ENCODE data around the gene STEAP3. TPM values are rescaled to one million over a fixed set of nuclear protein-coding genes. Genes with fewer than 3 reads are reported as not detected.

The STEAP3 gene
- total RNA-seq, 4 donors from 2014 or later = 10.1 to 21.7 (median 10.6) TPM

DNA sequence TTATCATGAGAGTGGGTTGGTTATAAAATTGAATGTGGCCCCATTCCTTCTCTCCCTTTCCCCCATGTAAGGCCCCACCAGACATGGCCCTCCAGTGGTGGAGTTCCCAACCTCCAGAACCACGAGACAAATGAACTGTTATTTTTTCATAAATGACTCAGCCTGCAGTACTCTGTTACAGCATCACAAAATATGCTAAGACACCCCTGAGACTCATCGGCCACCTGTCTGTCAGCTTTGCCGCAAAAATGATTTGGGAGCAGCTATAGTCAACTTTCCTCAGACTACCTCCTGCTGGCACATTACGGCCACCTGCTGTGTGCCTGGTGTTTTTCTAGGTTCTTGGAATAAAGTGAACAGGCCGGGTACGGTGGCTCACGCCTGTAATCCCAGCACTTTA lies 43.6 kb upstream of the STEAP3 start:
- in situ Hi-C loops (cut with MboI; ENCODE audit: low sequenced_read_pairs in 4 of 4) (no loop called here), intact Hi-C loops (cut with DNase I; ENCODE audit: low total_unique reads) (no loop called here)
- no peaks in the 10 kb centered on the region for H3K36me3 ChIP-seq
- H3K27ac ChIP-seq = no peak overlapping the region
- no peaks in the 10 kb centered on the region for H3K9me3 ChIP-seq
- TF ChIP-seq POLR2A (IDR thresholded peaks at IDR 0.05) = no peak
- TF ChIP-seq, protein P1, sequence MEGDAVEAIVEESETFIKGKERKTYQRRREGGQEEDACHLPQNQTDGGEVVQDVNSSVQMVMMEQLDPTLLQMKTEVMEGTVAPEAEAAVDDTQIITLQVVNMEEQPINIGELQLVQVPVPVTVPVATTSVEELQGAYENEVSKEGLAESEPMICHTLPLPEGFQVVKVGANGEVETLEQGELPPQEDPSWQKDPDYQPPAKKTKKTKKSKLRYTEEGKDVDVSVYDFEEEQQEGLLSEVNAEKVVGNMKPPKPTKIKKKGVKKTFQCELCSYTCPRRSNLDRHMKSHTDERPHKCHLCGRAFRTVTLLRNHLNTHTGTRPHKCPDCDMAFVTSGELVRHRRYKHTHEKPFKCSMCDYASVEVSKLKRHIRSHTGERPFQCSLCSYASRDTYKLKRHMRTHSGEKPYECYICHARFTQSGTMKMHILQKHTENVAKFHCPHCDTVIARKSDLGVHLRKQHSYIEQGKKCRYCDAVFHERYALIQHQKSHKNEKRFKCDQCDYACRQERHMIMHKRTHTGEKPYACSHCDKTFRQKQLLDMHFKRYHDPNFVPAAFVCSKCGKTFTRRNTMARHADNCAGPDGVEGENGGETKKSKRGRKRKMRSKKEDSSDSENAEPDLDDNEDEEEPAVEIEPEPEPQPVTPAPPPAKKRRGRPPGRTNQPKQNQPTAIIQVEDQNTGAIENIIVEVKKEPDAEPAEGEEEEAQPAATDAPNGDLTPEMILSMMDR (IDR thresholded peaks at IDR 0.05 in 4 of 5, conservative IDR thresholded peaks at IDR 0.05 in 1 of 5) = no peak
- no peak for DNase-seq
- no peaks in the 10 kb centered on the region for H3K4me1 ChIP-seq
- ATAC-seq = no peak
- H3K4me3 ChIP-seq = no peak overlapping the region
- H3K27me3 ChIP-seq = no peaks in the 10 kb centered on the region

DNA sequence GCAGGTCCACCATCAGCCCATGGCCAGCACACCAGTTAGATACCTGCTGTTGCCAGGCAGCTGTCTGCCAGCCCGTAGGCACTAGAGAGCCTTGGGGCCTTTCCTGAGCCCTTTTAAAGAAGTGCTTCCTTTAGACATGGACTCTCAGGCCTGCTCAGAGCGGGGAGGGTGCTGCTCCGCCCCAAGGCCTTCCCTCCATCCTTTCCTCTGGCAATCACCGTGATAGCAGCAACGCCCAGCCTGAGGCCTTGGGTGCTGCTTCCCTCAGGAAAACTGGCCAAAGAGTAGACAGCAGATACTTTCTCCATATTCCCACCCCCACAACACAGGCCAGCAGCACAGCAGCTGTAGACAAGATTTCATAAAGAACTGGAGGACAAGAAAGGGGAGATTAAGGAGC lies 42.7 kb upstream of the STEAP3 start:
- no peak for DNase-seq
- H3K9me3 ChIP-seq = no peaks in the 10 kb centered on the region
- H3K27me3 ChIP-seq = no peaks in the 10 kb centered on the region
- H3K36me3 ChIP-seq = no peaks in the 10 kb centered on the region
- H3K4me3 ChIP-seq = no peak overlapping the region
- H3K4me1 ChIP-seq = no peaks in the 10 kb centered on the region
- intact Hi-C loops (cut with DNase I; ENCODE audit: low total_unique reads) = no loop called here
- in situ Hi-C loops (cut with MboI; ENCODE audit: low sequenced_read_pairs in 4 of 4) = no loop called here
- TF ChIP-seq, protein P1 (IDR thresholded peaks at IDR 0.05 in 4 of 5, conservative IDR thresholded peaks at IDR 0.05 in 1 of 5) = no peak
- TF ChIP-seq POLR2A (IDR thresholded peaks at IDR 0.05) = no peak
- ATAC-seq = no peak
- H3K27ac ChIP-seq = no peak overlapping the region

DNA sequence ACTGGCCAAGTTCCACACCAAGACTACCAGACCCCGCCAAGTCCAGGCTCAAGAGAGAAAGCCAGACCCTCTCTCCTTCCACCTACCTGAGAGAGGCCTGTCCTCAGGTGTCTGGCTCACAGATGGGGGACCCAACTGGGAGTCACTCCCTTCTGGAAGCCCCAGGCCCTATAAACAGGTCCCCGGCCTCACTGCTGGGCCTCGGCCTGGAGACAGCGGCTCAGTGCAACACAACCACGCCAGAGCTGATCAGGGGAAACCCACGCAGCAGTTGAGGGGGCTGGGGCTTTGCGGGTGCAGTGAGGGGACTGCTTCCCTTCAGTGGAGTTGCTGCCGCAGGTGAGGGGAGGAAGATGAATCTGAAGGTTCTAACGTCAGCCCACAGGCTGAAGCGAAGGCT lies 42.2 kb upstream of the STEAP3 start:
- no peaks in the 10 kb centered on the region for H3K9me3 ChIP-seq
- no peak overlapping the region for H3K27ac ChIP-seq
- intact Hi-C loops (cut with DNase I; ENCODE audit: low total_unique reads) (no loop called here), in situ Hi-C loops (cut with MboI; ENCODE audit: low sequenced_read_pairs in 4 of 4) (no loop called here)
- TF ChIP-seq, protein P1 (IDR thresholded peaks at IDR 0.05 in 4 of 5, conservative IDR thresholded peaks at IDR 0.05 in 1 of 5) = no peak
- no peak for TF ChIP-seq POLR2A (IDR thresholded peaks at IDR 0.05)
- H3K4me1 ChIP-seq = no peaks in the 10 kb centered on the region
- H3K27me3 ChIP-seq = no peaks in the 10 kb centered on the region
- H3K36me3 ChIP-seq = no peaks in the 10 kb centered on the region
- DNase-seq (no peak), ATAC-seq (no peak)
- no peak overlapping the region for H3K4me3 ChIP-seq

GRCh38 chr2:119181791-119182445 lies 41.7 kb upstream of the STEAP3 start:
- H3K27ac ChIP-seq = no peak overlapping the region
- H3K36me3 ChIP-seq = no peaks in the 10 kb centered on the region
- no peak overlapping the region for H3K4me3 ChIP-seq
- intact Hi-C loops (cut with DNase I; ENCODE audit: low total_unique reads) = no loop called here
- no peak for ATAC-seq
- H3K27me3 ChIP-seq = no peaks in the 10 kb centered on the region
- TF ChIP-seq, protein P1 (IDR thresholded peaks at IDR 0.05 in 4 of 5, conservative IDR thresholded peaks at IDR 0.05 in 1 of 5) = no peak
- no peak for TF ChIP-seq POLR2A (IDR thresholded peaks at IDR 0.05)
- in situ Hi-C loops (cut with MboI; ENCODE audit: low sequenced_read_pairs in 4 of 4) = no loop called here
- no peak for DNase-seq
- no peaks in the 10 kb centered on the region for H3K4me1 ChIP-seq
- no peaks in the 10 kb centered on the region for H3K9me3 ChIP-seq

DNA sequence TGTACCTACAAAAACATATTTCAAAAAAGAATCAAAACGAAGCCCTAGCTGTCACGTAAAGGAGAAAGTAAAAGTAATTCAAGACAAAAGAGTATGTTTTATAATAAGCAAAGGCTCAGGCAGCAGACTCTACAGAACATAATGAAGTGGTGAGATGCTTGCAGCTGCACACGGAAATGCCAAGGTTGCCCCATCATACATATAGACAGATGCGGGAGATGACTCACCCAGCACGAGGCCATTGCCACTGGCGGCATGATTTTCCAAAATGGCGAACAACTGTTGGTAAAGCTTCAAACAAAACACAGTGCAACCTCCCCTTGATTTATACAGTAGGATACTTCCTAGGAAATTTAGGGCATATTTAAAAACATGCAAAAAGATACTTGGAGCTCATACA lies 39.1 kb upstream of the STEAP3 start:
- Histone ChIP-seq H3K36me3 (no peaks in the 10 kb centered on the region), H3K4me3 (no peak overlapping the region), H3K9me3 (no peaks in the 10 kb centered on the region), H3K27me3 (no peaks in the 10 kb centered on the region), H3K4me1 (no peaks in the 10 kb centered on the region), H3K27ac (no peak overlapping the region)
- no peak for TF ChIP-seq POLR2A (IDR thresholded peaks at IDR 0.05)
- TF ChIP-seq, protein P1 (IDR thresholded peaks at IDR 0.05 in 4 of 5, conservative IDR thresholded peaks at IDR 0.05 in 1 of 5) = no peak
- intact Hi-C loops (cut with DNase I; ENCODE audit: low total_unique reads) (no loop called here), in situ Hi-C loops (cut with MboI; ENCODE audit: low sequenced_read_pairs in 4 of 4) (no loop called here)
- ATAC-seq (no peak), DNase-seq (no peak)
